ENCODE results near the gene THOC7. TPM values are rescaled to one million over a fixed set of nuclear protein-coding genes. Genes with fewer than 3 reads are reported as not detected.

Gene THOC7
- total RNA-seq, 1 experiment from 2014 or later, result 67.3 TPM

DNA sequence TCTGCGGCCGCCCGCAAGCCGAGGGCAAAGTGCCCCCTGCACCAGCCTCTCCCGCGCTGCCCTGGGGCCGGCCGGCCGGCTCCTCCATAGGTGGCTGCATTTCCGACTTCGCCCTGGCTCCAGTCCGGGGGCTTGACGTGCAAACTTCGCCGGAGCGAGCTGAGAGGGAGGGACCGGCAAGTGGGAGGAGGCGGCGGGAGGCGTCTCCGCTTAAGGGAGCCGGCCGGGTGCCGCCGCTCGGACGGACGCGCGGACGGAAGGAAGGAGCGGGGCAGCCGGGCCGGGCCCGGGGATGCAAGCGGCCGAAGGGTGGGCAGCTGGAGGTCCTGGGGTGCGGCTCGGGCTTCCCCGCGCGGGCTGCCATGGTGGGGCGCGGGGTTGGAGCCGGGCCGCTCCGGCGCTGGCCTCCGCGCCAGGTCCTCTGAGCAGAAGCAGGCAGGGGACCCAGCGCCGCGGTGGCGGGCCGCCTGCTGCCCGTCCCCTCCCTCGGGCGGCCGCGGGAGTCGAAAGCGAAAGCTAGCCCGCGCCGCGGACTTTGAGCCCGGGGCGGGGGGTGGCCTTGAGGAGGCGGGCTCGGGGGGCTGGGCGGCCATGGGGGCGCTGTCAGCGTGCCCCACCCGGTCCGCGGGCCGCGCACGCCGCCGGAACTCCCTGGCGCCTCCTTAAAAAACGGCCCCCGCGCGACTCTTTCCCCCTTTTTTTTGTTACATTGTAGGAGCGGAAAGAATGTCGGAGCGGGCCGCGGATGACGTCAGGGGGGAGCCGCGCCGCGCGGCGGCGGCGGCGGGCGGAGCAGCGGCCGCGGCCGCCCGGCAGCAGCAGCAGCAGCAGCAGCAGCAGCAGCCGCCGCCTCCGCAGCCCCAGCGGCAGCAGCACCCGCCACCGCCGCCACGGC, 48.5 kb upstream of the THOC7 start, which contains the start of gene SCAANT1 (continued):
- TF ChIP-seq, protein P1, sequence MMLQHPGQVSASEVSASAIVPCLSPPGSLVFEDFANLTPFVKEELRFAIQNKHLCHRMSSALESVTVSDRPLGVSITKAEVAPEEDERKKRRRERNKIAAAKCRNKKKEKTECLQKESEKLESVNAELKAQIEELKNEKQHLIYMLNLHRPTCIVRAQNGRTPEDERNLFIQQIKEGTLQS (IDR thresholded peaks at IDR 0.05), result no peak
- TF ChIP-seq SRF (IDR thresholded peaks at IDR 0.05; ENCODE audit: low read depth) (no peak; the same call in 1 of the 2 replicates), ZFX (IDR thresholded peaks at IDR 0.05) (peak; percentile 71), ZNF274 (IDR thresholded peaks at IDR 0.05; ENCODE audit: low read depth, low read length) (no peak)
- TF ChIP-seq, protein P2, sequence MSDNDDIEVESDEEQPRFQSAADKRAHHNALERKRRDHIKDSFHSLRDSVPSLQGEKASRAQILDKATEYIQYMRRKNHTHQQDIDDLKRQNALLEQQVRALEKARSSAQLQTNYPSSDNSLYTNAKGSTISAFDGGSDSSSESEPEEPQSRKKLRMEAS (IDR thresholded peaks at IDR 0.05), result peak; percentile 66

DNA sequence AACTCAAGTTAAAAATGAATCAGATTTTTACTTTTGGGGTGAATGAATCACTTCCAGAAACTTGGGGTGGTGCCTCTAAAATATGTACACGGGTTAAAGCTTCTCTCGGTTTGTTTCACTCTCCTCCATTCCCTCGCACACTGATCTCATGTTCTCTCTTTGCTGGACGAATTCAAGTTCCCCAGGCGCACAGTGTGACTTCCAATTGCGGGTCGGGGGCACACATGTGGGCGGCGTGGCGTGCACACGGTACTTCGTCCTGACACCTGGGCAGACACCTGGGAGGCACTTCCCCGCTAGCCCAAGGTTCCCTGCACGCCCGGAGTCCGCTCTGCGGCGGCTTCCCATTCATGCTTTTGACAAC, 47.9 kb upstream of the THOC7 start:
- TF ChIP-seq JUND (IDR thresholded peaks at IDR 0.05) (no peak), YY1 (IDR thresholded peaks at IDR 0.05; ENCODE audit: extremely low read depth, insufficient replicate concordance, low read depth, low read length) (no peak), SP1 (IDR thresholded peaks at IDR 0.05; ENCODE audit: low read depth) (no peak), CBX3 (IDR thresholded peaks at IDR 0.05; ENCODE audit: low read depth) (no peak), EZH2 (IDR thresholded peaks at IDR 0.05) (no peak), SRF (IDR thresholded peaks at IDR 0.05; ENCODE audit: low read depth) (no peak), RAD21 (IDR thresholded peaks at IDR 0.05; ENCODE audit: low read depth) (no peak), EZH2phosphoT487 (IDR thresholded peaks at IDR 0.05; ENCODE audit: borderline replicate concordance) (no peak), POLR2AphosphoS5 (IDR thresholded peaks at IDR 0.05; ENCODE audit: low read depth, low read length) (no peak), EGR1 (IDR thresholded peaks at IDR 0.05; ENCODE audit: low read depth) (no peak), POLR2A (IDR thresholded peaks at IDR 0.05; ENCODE audit: borderline replicate concordance, extremely low read depth, insufficient read depth, insufficient read length) (no peak)
- TF ChIP-seq, protein P3, sequence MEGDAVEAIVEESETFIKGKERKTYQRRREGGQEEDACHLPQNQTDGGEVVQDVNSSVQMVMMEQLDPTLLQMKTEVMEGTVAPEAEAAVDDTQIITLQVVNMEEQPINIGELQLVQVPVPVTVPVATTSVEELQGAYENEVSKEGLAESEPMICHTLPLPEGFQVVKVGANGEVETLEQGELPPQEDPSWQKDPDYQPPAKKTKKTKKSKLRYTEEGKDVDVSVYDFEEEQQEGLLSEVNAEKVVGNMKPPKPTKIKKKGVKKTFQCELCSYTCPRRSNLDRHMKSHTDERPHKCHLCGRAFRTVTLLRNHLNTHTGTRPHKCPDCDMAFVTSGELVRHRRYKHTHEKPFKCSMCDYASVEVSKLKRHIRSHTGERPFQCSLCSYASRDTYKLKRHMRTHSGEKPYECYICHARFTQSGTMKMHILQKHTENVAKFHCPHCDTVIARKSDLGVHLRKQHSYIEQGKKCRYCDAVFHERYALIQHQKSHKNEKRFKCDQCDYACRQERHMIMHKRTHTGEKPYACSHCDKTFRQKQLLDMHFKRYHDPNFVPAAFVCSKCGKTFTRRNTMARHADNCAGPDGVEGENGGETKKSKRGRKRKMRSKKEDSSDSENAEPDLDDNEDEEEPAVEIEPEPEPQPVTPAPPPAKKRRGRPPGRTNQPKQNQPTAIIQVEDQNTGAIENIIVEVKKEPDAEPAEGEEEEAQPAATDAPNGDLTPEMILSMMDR (IDR thresholded peaks at IDR 0.05 in 2 of 3, conservative IDR thresholded peaks at IDR 0.05 in 1 of 3; ENCODE audit: borderline replicate concordance in 1 of 3, insufficient read depth in 1 of 3, low read depth in 2 of 3, low read length in 2 of 3), result no peak
- TF ChIP-seq, protein P1 (IDR thresholded peaks at IDR 0.05), result no peak
- TF ChIP-seq, protein P2 (IDR thresholded peaks at IDR 0.05), result no peak; the same call in 1 of the 2 replicates
- TF ChIP-seq, protein P4, sequence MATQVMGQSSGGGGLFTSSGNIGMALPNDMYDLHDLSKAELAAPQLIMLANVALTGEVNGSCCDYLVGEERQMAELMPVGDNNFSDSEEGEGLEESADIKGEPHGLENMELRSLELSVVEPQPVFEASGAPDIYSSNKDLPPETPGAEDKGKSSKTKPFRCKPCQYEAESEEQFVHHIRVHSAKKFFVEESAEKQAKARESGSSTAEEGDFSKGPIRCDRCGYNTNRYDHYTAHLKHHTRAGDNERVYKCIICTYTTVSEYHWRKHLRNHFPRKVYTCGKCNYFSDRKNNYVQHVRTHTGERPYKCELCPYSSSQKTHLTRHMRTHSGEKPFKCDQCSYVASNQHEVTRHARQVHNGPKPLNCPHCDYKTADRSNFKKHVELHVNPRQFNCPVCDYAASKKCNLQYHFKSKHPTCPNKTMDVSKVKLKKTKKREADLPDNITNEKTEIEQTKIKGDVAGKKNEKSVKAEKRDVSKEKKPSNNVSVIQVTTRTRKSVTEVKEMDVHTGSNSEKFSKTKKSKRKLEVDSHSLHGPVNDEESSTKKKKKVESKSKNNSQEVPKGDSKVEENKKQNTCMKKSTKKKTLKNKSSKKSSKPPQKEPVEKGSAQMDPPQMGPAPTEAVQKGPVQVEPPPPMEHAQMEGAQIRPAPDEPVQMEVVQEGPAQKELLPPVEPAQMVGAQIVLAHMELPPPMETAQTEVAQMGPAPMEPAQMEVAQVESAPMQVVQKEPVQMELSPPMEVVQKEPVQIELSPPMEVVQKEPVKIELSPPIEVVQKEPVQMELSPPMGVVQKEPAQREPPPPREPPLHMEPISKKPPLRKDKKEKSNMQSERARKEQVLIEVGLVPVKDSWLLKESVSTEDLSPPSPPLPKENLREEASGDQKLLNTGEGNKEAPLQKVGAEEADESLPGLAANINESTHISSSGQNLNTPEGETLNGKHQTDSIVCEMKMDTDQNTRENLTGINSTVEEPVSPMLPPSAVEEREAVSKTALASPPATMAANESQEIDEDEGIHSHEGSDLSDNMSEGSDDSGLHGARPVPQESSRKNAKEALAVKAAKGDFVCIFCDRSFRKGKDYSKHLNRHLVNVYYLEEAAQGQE (IDR thresholded peaks at IDR 0.05; ENCODE audit: low read depth), result no peak
- Histone ChIP-seq H3K27me3 (ENCODE audit: insufficient read depth, low read length) (no peaks in the 10 kb centered on the region), H3K9me3 (ENCODE audit: control insufficient read depth in 1 of 2, insufficient read depth in 1 of 2, low read depth in 1 of 2, low read length in 2 of 2) (no peaks in the 10 kb centered on the region), H2AFZ (ENCODE audit: low read depth, low read length, poor library complexity, severe bottlenecking) (no peak overlapping the region), H3K9ac (ENCODE audit: low read length) (peak overlapping the region; percentile 79), H4K20me1 (ENCODE audit: insufficient read depth) (no peaks in the 10 kb centered on the region), H3K4me3 (replicated peaks in 1 of 2; ENCODE audit: low read depth in 1 of 2, low read length in 2 of 2) (peak overlapping the region; percentile 63 to 74), H3K27ac (ENCODE audit: low read depth, low read length) (peak overlapping the region; percentile 91), H3K4me2 (ENCODE audit: low read length) (peak overlapping the region; percentile 89), H3K79me2 (ENCODE audit: insufficient read depth, low read length) (peaks cover 49% of the 10 kb centered on the region), H3K36me3 (ENCODE audit: control insufficient read depth in 1 of 2, insufficient read depth in 2 of 2, low read length in 2 of 2) (0 out of 4 replicates have a peak, but pooled peaks cover 0 to 5% of the 10 kb centered on the region in 2 experiments), H3K4me1 (ENCODE audit: control insufficient read depth in 1 of 2, insufficient read depth in 2 of 2, low read length in 2 of 2) (peaks cover 12 to 25% of the 10 kb centered on the region in 2 experiments; a peak in 3 of 4 replicates), H3K9me2 (ENCODE audit: insufficient read depth) (no peaks in the 10 kb centered on the region)
- RAD21 ChIA-PET (ENCODE audit: low non-redundant PET in 1 of 2, low total read pairs in 2 of 2, uncharacterized antibody in 2 of 2, unreplicated experiment in 2 of 2), result no interaction called here
- intact Hi-C loops (cut with micrococcal nuclease), result loop anchor here (5.0 kb wide), 1 partner anchor 49 kb away; the partner anchor contains the start of genes ATXN7 and THOC7
- CTCF ChIA-PET, result no interaction called here
- DNase-seq (ENCODE audit: low read depth, low spot score), result no peak
- ATAC-seq, result no peak
- POLR2A ChIA-PET, result no interaction called here
- BruUV-seq (replicated peaks), result TSS peak; percentile 94

All from HCT116 (cell line).